GM18873 (cell line): ENCODE measurements around the gene DLG5.

Source experiments
- ATAC-seq: cut with Tn5 transposase; IDR thresholded peaks from one replicate; pipeline ENCODE4 v1.9.1; 2021; ENCODE audit warnings: mild to moderate bottlenecking, moderate library complexity, moderate number of reproducible peaks; ENCODE audit not compliant: unreplicated experiment, low FRiP score

The DLG5 gene

GRCh38 chr10:77896058-77896457 is 30.5 kb downstream of the DLG5 start:
- ATAC-seq: no peak

- ATAC-seq: no peak
Observed at GRCh38 chr10:77894058-77894457, 32.5 kb downstream of the DLG5 start.

- no peak for ATAC-seq
Observed at GRCh38 chr10:77893386-77893785, 33.2 kb downstream of the DLG5 start.

- no peak for ATAC-seq
Observed at GRCh38 chr10:77892761-77893160, 33.8 kb downstream of the DLG5 start.

- no peak for ATAC-seq
Observed at GRCh38 chr10:77892021-77892739, 34.4 kb downstream of the DLG5 start.

GRCh38 chr10:77890097-77890496 is 36.5 kb downstream of the DLG5 start:
- ATAC-seq: no peak

- no peak for ATAC-seq
Observed at GRCh38 chr10:77889277-77889903, 37.2 kb downstream of the DLG5 start.

GRCh38 chr10:77888356-77888703 is 38.2 kb downstream of the DLG5 start:
- no peak for ATAC-seq

- ATAC-seq: no peak
Observed at GRCh38 chr10:77887631-77888355, 38.8 kb downstream of the DLG5 start.

- ATAC-seq: no peak
Observed at GRCh38 chr10:77886795-77887355, 39.7 kb downstream of the DLG5 start.

GRCh38 chr10:77884181-77884580 is 42.4 kb downstream of the DLG5 start:
- no peak for ATAC-seq

- no peak for ATAC-seq
Observed at GRCh38 chr10:77881636-77882035, 44.9 kb downstream of the DLG5 start.

GRCh38 chr10:77881222-77881621 is 45.3 kb downstream of the DLG5 start:
- ATAC-seq: no peak

- no peak for ATAC-seq
Observed at GRCh38 chr10:77879710-77880109, 46.8 kb downstream of the DLG5 start.

- no peak for ATAC-seq
Observed at GRCh38 chr10:77879065-77879464, 47.5 kb downstream of the DLG5 start.

- ATAC-seq: no peak
Observed at GRCh38 chr10:77877441-77878344, 48.9 kb downstream of the DLG5 start.

- no peak for ATAC-seq
Observed at GRCh38 chr10:77875730-77876129, 50.8 kb downstream of the DLG5 start.

- ATAC-seq: no peak
Observed at GRCh38 chr10:77874872-77875271, 51.7 kb downstream of the DLG5 start.

- ATAC-seq: peak; percentile 70
Observed at GRCh38 chr10:77873536-77874380, 52.8 kb downstream of the DLG5 start.
